Ovary (tissue), 3 donors: Measurements from ENCODE around the gene TCP11X2.
"Not testable (repeated sequence)": the region's sequence is repeated elsewhere in the genome, so short reads cannot be mapped to it uniquely, and the experiment has no call there.

Experiments
- EP300 ChIP-seq: sonication (generic); formaldehyde crosslinking; IDR thresholded peaks from one replicate; pipeline ENCODE4 v1.6.1; 2017; ENCODE audit warnings: antibody characterized with exemption
- POLR2A ChIP-seq: fragments of 450-650 bp; IDR thresholded peaks from one replicate; pipeline ENCODE4 v1.6.1; 2017; ENCODE audit warnings: antibody characterized with exemption, mild to moderate bottlenecking, moderate library complexity
- TF ChIP-seq, protein P1 (sequence below), 3 donors: fragments of 450-650 bp in 2 of 3; fragments of 200-600 bp in 1 of 3; IDR thresholded peaks; one replicate each; pipeline versions ENCODE4 v1.5.1 to v1.8.0; 2016 to 2022; ENCODE audit warnings: antibody characterized with exemption in 3 of 3, mild to moderate bottlenecking in 1 of 3
- donor health status: DM: no; HTN: no; CAD: no.

DNA sequence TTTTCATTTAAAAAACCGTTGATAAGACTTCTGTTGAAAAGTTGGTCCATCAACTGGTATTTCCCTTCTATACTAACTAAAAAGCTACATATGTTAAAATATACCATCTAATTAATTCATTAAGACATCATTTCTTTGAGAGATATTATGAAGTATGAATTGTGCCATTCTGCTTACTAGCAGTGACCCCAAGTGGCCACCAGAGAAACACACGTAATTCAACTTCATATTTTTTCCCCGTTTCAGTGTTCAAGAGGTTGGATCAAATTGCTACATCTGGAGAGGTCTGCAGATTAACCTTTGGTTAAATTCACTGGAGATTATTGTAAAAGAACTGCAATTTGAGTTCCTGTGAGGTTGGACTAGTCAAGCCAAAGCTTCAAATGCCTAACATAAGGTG, 1.4 kb downstream of the TCP11X2 start:
- TF ChIP-seq, protein P1, sequence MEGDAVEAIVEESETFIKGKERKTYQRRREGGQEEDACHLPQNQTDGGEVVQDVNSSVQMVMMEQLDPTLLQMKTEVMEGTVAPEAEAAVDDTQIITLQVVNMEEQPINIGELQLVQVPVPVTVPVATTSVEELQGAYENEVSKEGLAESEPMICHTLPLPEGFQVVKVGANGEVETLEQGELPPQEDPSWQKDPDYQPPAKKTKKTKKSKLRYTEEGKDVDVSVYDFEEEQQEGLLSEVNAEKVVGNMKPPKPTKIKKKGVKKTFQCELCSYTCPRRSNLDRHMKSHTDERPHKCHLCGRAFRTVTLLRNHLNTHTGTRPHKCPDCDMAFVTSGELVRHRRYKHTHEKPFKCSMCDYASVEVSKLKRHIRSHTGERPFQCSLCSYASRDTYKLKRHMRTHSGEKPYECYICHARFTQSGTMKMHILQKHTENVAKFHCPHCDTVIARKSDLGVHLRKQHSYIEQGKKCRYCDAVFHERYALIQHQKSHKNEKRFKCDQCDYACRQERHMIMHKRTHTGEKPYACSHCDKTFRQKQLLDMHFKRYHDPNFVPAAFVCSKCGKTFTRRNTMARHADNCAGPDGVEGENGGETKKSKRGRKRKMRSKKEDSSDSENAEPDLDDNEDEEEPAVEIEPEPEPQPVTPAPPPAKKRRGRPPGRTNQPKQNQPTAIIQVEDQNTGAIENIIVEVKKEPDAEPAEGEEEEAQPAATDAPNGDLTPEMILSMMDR (IDR thresholded peaks at IDR 0.05) = not testable (repeated sequence)
- TF ChIP-seq EP300, POLR2A: not testable (repeated sequence)
